Spleen (tissue), 7 donors: ENCODE results near the gene APOL3.
"Not testable (repeated sequence)": the region's sequence is repeated elsewhere in the genome, so short reads cannot be mapped to it uniquely, and the experiment has no call there.

Experiments
- CTCF ChIP-seq, 11 experiments: fragments of 200-600 bp in 7 of 11; fragments of 450-650 bp in 4 of 11; sonication (generic) in 4 of 11; IDR thresholded peaks in 8 of 11; conservative IDR thresholded peaks in 3 of 11; 1 replicate in 7 of 11; 2 replicates in 4 of 11; pipeline versions ENCODE4 v1.4.0 to v1.8.0; 2016 to 2021; ENCODE audit warnings: antibody characterized with exemption in 11 of 11, inconsistent platforms in 4 of 11, mild to moderate bottlenecking in 1 of 11
- POLR2A ChIP-seq, 3 donors: fragments of 450-650 bp; IDR thresholded peaks; one replicate each; pipeline ENCODE4 v1.5.1; 2017; ENCODE audit warnings: antibody characterized with exemption in 3 of 3, mild to moderate bottlenecking in 1 of 3
- donor health status: DM: no; HTN: no; CAD: no; lungs with moderate emphysema.
- donor health status: DM: no; HTN: no; CAD: no.
- donor health status: DM: no; HTN: no; CAD: no.

DNA sequence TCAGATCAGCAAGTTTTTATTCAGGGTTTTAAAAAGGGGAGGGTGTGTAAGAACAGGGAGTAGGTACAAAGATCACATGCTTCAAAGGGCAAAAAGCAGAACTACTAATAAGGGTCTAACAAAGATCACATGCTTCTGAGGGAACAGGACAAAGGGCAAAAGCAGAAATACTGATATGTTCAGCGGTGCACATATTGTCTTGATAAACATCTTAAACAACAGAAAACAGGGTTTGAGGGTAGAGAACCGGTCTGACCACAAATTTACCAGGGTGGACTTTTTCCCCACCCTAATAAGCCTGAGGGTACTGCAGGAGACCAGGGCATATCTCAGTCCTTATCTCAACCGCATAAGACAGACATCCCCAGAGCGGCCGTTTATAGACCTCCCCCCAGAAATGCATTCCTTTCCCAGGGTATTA, 48.9 kb upstream of the APOL3 start:
- TF ChIP-seq CTCF (IDR thresholded peaks at IDR 0.05 in 8 of 11, conservative IDR thresholded peaks at IDR 0.05 in 3 of 11); POLR2A (IDR thresholded peaks at IDR 0.05): not testable (repeated sequence)
